Stimulated activated CD4-positive, alpha-beta T cell treated with anti-CD3 and anti-CD28 coated beads, Interleukin-1b, Interleukin-23, amount 100 ng/mL, for 48 hours (primary cell): ENCODE data around the gene TSPAN15.
"Not testable (repeated sequence)": the region's sequence is repeated elsewhere in the genome, so short reads cannot be mapped to it uniquely, and the experiment has no call there.

Experiments used
- DNase-seq: peaks from one replicate; pipeline ENCODE4 v3.0.0-alpha.2; 2020

TSPAN15 gene

DNA sequence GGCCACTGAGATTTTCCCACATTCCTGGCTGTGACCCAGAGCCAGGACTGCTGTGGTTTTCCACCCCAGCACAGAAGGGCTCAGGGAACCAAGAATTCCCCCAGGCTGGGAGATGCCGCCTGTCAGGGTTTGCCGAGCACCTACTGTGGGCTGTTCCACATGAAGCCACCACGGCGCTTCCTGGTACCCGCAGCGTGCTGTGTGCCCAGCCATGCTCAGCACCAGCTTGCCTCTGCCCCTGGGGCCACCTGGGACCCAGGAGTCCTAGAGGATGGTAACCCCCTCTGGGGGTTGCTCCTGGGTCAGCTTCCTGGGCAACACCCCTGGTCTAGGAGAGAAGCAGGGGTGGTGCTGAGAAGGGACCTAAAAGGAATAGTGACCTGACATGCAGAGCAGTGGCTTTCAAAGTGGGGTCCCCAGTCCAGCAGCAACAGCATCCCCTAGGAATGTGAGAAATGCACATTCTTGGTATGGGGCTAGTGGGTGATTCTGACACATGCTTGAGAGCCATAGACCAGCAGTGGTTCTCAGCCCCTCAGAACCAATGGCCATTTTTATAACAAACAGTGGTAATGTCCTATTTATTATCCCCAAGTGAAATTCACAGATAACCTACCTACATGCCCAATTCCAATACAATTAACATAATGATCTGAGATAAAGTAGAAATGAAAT is 53.4 kb downstream of the TSPAN15 start:
- no peak for DNase-seq

DNA sequence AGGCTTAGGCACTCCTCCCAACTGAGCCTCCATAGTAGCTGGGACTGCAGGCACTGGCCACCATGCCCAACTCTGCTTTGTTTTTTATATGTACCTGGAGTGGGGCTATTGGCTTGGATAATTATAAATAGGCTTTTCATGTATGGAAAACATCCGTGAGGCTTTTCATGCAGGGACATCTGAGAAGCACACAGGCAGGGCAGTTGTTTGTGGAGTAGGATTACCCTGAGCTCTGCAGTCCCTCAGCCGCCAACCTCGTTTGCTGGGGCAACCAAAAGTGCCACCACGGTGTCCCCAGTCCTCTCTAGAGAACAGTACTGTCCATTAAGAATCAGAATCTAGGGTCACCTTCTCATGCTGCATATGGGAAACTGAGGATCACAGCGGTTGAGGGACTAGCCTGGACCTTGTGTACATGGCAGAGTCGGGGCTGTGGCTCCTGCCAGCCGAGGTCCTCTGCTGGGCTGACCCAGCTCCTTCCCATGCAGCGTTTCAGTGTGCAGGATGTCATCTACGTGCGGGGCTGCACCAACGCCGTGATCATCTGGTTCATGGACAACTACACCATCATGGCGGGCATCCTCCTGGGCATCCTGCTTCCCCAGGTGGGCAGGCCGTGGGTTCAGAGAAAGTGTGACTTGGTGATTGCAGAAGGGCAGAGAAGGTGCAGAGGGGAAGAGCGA is 54.5 kb downstream of the TSPAN15 start:
- DNase-seq, result no peak

- no peak for DNase-seq
Measured at GRCh38 chr10:69506487-69506833, 55.2 kb downstream of the TSPAN15 start.

GRCh38 chr10:69506834-69507713 is 55.8 kb downstream of the TSPAN15 start:
- no peak for DNase-seq

- no peak for DNase-seq
Measured at GRCh38 chr10:69508738-69509340, 57.6 kb downstream of the TSPAN15 start.

DNA sequence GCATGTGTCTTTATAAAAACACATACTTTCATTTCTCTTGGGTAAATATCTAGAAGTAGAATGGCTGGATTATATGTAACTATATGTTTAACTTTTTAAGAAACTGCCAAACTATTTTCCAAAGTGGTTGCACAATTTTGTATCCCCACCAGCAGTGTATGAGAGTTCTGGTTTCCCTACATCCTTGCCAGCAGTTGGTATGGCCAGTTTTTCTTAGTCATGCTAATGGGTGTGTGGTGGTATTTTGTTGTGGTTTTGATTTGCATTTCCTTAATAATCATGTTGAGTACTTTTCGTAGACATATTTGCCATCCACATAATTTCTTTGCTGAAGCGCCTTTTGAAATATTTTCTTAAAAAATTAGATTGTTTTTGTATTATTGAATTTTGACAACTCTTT is 61.6 kb downstream of the TSPAN15 start:
- no peak for DNase-seq

GRCh38 chr10:69513617-69514016 is 62.4 kb downstream of the TSPAN15 start:
- DNase-seq, result no peak

DNA sequence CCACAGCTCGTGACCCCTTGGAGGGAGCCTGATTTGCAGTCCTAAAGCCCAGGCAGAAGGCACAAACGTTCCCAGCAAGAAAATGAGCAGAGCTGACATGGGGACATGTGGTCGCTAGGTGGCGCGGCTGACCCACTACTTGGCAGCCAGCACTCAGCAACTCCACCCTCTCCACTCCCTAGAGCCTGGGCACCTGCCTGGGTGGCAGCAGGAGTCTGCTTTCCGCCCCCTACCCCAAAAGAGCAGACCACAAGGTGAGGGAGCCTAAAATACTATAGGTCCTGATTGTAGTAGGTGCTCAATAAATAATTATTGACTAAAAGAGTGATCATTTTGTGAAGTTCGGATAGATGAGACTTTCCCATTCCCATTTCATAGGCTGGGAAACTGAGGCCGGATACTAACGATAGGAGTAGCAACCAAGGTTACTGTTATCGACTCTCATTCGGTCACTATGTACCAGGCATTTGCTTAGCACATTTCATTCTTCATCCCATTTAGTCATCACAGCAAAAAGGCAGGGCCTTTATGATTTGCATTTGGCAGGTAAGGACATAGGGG is 64.5 kb downstream of the TSPAN15 start:
- DNase-seq, result peak; percentile 76

DNA sequence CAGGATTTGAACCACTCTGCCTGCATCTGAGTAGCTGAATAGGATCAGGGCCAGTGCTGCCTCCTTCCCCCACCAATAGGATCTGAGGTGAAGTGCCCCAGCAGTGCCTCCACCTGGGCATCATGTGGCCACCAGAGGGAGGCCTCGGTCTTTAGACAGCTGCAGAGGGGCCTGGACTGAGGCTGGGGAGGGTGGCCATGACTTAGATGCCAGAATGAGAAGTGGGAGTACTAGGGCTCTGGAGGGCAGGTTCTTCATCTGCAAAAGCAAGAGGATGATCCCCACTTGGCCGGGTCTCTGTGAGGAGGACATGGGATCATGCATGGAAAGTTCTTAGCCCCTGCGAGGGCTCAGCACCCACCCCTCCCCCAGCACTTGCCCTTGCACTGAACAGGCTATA is 65.1 kb downstream of the TSPAN15 start:
- peak; percentile 40 for DNase-seq

- DNase-seq, result no peak
Measured at GRCh38 chr10:69516796-69517195, 65.5 kb downstream of the TSPAN15 start.

- no peak for DNase-seq
Measured at GRCh38 chr10:69517271-69517848, 66.1 kb downstream of the TSPAN15 start.

DNA sequence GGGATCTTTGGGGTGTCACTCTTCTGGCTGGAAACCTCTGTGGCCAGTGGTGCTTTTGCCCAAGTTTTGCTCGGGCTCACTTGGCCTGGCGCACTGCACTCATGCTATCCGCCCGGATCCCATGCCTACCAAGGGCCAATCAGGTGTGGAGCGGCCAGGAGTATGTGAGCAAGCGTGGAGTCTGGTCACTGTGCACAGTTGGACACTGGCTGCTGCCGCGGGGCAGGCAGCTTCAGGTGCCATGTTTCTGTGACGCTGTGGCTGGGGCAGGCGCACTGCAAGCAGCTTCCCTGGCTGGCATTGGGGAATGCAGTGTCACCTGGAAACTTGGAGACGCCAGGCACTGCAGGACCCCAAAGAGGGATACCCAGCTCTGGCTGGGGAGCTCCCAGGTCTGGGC is 76.7 kb downstream of the TSPAN15 start:
- DNase-seq, result no peak

DNA sequence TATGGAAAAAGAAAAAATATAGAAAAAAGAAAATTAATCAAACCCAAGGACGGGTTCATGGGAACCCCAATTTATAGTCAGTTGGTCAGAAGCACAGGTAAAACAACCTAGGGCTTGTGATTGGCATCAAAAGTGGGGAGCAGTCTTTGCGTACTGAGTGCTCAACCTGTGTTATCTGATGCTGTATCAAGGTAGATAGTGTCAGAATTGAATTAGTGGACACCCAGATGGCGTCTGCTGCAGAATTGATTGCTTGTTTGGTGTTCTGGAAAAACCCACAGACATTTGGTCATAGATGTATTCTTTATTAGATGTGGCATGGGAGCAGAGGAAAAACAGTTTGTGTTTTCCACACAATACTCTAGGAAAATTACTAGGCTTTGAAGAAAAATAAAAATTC is 82.4 kb downstream of the TSPAN15 start:
- DNase-seq, result no peak

DNA sequence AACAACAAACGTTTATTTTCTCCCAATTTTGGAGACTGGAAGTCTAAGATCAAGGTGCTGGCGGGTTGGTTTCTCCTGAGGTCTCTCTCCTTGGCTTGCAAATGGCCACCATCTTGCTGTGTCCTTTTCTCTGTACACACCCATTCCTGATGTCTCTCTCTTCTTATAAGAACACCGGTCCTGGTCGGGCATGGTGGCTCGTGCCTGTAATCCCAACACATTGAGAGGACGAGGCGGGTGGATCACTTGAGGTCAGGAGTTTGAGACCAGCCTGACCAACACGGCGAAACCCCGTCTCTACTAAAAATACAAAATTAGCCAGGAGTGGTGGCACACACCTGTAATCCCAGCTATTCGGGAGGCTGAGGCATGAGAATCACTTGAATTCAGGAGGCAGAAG is 85.3 kb downstream of the TSPAN15 start:
- not testable (repeated sequence) for DNase-seq

- DNase-seq, result no peak
Measured at GRCh38 chr10:69537449-69537848, 86.2 kb downstream of the TSPAN15 start.

DNA sequence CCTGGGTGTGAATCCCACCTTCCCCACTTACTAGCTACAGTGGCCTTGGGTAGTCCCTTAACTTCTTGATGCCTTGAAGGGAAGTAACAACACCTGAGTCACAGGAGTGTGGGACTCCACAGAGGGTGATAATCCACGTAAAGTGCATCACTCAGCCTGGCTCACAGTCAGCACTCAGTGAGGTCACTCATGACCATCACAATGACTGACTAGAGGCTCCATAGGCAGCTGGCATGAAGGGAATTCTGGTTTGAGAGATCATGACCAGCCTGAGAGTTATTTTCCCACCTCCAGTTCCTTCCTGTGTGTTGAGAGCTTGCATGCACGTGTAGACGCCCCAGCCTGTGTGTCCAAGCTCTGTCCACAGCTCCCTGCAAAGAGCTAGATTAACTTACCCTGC is 87.2 kb downstream of the TSPAN15 start:
- no peak for DNase-seq

DNA sequence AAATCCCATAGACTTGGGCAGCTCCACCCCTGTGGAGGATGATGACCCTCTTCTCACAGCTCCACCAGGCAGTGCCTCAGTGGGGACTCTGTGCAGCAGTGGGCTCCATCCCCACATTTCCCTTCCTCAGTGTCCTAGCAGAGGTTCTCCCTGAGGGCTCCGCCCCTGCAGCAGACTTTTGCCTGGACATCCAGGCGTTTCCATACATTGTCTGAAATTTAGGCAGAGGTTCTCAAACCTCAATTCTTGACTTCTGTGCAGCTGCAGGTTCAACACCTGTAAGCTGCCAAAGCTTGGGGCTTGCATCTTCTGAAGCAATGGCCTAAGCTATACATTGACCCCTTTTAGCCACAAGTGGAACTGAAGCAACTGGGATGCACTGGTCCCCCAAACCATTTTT is 90.2 kb downstream of the TSPAN15 start:
- no peak for DNase-seq

GRCh38 chr10:69549959-69550358 is 98.7 kb downstream of the TSPAN15 start:
- DNase-seq, result no peak

DNA sequence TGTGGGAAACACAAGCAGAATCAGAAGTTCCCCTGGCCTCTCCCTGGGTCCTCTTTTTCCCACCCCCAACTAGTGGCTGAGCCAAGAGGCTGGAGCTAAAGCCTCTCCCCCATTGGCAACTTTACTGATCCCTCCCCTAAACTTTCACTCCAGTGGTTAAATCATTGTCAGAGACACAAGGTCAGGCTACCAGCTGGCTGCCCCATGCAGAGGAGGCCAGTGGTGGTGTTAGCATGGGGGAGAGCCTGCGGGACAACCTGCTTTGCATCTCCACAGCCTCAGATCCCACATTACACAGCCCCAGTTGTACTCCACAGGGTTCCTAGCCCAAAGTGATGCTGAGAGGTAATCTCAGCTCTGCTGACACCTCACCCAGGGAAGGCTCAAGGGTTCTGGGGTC is 101.0 kb downstream of the TSPAN15 start:
- no peak for DNase-seq

DNA sequence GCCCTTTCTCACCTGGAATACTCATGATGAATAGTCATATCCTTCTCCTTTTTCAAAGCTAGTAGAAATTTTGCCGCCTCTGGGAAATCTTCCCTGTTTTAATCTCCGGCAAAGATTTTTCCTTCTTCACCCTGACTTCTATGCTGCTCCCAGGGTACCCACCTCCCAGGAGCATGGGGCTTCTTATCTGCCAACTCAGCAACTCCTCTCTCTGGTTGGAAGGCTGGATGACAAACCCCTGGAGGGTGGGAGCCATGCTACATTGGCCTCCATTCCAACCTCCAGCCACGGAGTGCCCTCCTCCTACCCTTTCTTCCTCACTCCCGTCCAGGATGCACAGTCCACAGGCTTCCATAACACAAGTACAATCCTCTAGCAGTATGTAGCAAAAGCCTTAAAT is 102.1 kb downstream of the TSPAN15 start:
- DNase-seq, result no peak

GRCh38 chr10:69554611-69555010 is 103.3 kb downstream of the TSPAN15 start:
- no peak for DNase-seq
